GM03348 (cell line): ENCODE data around the gene RNASET2.

Experiments
- DNase-seq: peaks from one replicate; pipeline ENCODE4 v3.0.0; 2012; ENCODE audit warnings: low spot score

The RNASET2 gene, protein sequence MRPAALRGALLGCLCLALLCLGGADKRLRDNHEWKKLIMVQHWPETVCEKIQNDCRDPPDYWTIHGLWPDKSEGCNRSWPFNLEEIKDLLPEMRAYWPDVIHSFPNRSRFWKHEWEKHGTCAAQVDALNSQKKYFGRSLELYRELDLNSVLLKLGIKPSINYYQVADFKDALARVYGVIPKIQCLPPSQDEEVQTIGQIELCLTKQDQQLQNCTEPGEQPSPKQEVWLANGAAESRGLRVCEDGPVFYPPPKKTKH

DNA sequence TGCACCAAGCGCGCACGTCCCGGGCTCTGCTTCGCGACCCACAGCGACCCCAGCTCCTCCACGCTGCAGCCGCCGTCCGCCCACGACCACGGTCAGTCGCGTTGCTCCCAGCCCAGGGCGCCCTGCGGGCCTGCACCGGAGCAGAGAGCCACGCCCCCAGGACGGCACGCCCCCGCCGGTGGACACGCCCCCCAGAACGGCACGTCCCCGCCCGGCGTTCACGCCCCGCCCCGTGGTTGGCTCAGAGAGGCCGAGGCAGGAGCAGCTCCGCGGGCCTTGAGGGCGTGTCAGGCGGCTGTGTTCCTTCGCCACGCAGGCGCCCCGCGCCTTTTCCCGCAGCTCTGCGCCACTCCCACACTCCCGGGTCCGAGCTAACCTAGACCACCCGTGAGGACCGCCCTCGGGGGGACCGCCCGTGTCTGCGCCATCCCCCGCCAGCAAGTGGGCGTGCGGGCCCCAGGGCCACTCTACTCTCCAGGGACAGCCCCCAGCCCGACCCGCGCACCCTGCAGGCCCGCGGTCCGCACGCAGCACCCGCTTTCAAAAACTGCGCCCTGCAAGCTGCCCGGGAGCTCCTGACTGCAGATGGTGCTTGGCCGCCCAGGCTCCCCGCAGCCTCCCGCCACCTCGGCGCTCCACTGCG lies at the start of gene RNASET2:
Gene RNASET2, minus strand, starts transcription at position 107 of the 643 bp plus-strand sequence. CDS start 368 bp downstream, outside the sequence.
- peak; percentile 99 for DNase-seq

DNA sequence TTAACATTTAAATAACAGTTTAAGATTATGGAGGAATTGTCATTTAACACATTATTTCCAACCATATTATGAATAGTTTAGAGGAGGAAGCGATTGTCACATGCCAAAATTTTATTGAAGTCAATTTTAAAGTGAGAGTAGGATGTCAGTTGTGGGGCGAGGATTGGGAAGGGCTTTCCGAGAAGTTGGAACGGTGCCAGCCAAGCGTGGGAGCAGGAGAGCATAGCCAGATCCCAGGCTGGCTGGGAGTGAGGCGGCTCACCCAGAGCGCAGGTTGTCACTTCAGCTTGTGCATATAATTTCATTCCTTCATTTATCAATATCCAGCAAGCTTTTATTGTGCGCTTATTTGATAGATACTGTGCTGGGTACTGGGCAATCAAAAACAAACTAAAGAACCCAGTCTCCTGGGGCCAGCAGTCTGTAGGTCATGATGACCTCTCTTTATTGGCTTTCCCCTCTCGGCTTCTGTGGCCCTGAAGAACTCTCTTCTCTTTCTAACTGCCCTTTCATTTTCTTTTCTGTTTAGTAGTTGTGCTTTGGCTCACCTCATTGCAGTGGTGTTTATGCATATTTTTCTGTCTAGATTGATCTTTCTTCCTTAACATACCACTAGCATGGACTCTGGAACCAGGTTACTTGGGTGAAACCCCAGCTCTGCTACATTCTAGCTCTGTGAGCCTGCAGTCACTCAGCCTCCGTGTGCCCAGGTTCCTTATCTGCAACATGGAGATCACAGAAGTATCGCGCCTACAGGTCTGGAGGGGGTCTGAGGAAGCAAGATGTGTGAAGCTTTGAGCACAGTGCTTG lies 49.2 kb upstream of the RNASET2 start:
- no peak for DNase-seq

DNA sequence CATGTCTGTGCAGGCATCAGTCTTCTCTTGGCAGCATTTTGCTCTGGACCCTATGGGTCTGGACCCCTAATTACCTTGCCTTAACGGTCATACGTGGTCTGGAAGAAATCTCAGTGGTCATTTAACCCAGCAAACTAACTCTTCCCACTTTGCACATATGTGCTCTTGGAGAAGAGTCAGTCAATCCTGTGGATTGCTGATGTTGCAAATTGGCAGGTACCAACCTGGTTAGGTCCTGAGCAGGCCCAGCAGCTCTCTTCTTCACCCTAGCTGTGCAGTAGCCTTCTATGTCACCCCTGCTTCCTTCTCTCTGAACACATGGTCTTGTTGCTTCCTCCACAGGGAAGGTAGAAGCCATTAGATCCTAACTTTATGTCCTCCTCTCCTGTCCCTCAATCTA lies 44.4 kb upstream of the RNASET2 start:
- DNase-seq, result no peak

DNA sequence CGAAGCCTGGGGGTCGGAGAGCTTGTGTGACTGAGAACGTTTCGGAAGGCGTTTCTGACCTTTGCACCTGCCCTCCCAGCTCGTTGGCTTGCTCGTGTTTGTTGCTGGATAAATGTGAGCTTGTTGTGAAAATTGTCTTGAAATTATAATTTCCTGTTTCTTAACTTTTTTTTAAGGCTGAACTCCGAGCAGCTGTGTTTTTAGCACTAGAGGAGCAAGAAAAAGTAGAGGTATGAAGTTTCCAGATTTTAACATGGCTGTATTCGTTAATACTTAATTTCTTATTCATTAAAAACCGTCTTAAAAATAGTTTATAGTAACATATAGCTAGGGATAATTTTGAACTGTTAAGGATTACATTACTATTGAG lies 43.5 kb upstream of the RNASET2 start:
- no peak for DNase-seq

DNA sequence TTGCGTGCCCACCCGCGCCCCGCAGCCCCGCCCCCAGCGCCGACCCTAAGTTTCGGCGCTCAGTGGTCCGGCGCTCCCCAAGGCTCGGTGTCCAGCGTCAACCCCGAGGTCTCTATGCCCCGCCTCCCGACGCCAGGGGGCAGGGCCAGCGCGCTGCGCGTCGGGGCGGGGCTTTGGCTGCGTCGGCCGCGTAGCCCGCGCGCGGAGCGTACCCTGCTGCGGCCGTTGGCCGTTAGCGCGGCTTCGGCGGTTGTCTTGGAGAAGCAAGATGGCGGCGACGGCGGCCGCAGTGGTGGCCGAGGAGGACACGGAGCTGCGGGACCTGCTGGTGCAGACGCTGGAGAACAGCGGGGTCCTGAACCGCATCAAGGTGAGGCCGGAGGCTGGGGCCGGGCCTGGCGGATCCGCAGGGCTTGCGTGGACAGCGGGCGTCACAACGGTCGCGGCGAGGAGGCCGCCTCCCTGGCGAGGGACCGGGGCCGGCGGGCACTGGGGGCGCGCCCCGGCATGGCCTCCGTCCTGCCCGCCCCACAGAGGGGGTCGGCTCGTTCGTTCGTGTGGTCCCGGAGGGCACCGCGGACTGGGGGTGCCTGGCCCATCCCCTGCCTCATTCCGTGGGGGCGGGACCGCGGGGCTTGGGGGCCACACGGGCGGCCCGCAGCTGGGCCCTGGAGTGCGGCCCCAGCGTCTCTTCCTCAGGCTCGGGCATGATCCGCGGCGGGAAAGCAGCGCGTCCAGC lies 43.0 kb upstream of the RNASET2 start, which contains the start of gene CEP43:
Gene CEP43, plus strand, starts transcription at position 253 of the 739 bp plus-strand sequence. Its CDS starts 16 bp downstream, at position 269.
- peak; percentile 100 for DNase-seq

DNA sequence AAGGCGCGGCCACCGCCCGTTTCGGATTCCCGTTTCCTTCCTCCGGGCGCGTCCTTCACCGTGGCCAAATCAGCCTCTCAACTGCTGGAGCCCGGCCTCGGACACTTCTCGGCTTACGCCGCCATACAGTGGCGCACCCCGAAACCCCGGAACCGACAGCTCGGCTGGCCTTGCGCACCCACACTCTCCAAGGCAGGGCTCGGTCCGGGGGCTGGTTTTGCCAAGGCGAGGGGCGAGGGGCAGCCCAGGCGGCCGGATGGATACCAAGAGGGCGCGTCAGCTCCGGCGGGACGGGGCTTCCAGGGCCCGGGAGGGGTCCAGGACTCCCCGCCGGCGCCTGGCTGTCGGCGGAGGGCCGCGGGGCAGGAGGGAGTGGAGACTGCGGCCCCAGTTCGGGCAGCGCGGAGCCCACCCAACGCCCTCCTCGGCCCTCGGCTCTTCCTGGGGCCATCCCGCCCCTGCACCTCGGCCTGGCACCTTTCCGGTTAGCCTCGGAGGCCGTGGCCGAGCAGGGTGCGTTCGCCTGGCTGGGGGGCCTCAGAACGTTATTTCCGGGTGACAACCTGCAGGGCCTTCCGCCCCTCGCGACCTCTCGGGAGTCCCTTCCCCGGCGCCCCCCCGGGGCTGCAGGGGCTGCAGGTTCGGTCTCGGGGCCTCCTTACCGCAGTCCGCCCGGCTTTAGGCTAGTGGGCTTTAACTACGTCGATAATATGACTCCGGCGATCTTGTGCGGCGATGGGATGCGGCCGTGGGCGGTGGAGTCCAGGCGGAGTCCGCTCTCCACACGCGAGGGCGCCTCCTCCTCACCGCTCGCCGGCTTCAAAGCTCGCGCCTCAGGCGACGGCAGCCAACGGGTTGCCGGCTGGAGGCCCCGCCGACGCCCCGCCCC lies 42.1 kb upstream of the RNASET2 start:
- DNase-seq, result peak; percentile 12

DNA sequence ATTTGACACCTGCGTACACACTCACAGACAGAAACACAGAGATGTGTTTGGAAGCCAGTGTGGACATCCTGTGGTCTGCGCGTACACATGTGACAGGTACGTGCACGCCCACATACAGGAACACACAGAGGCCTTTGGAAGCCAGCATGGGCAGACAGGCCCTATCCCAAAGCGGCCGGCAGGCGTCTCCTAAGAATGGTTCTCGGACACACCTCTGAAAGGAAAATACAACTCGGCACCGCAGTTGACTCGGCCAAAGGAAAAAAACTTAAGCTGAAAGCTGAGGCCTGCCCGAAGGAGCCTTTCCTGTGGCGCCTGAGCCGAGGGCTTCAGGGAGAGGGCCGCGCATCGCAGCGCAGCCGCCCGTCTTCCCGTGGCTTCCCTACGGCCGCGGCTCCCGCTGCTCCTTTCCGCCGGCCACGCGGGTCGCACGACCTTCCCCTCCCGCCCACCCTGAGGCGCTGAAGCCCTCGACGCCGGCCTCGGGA lies 41.5 kb upstream of the RNASET2 start:
- peak; percentile 70 for DNase-seq

DNA sequence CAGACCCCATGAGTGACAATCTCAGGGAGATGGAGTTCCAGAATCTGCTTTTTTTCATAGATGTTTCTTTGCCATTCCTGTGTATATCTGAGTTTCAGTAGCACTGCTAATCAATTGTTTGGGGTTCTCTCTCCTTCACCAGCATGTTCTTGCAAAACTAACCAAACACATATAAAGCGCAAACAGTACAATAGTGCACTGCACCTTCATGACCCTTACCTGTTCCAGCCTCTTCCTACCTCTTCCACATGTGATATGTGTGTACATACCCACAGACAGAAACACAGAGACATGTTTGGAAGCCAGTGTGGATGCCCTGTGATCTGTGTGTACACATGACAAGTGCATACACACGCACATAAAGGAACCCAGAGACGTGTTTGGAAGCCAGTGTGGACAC lies 41.0 kb upstream of the RNASET2 start:
- DNase-seq, result no peak

DNA sequence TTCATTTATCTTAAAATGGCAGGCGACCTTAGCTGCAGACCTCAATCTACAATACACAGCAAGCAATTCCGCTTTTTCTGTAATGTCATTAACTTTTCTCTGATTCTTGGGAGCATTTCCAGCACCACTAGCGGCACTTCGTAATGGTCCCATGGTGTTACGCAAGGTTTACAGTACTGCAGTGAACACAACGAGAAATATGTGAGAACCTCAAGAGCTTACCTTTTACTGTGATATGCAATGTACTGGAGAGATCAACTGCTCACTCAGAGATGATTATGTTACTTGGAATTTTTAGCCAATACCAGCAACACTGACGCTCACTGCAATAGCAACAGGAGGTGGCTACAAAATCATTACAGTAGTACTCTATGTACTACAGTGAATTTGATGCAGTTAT lies 40.1 kb upstream of the RNASET2 start:
- no peak for DNase-seq

DNA sequence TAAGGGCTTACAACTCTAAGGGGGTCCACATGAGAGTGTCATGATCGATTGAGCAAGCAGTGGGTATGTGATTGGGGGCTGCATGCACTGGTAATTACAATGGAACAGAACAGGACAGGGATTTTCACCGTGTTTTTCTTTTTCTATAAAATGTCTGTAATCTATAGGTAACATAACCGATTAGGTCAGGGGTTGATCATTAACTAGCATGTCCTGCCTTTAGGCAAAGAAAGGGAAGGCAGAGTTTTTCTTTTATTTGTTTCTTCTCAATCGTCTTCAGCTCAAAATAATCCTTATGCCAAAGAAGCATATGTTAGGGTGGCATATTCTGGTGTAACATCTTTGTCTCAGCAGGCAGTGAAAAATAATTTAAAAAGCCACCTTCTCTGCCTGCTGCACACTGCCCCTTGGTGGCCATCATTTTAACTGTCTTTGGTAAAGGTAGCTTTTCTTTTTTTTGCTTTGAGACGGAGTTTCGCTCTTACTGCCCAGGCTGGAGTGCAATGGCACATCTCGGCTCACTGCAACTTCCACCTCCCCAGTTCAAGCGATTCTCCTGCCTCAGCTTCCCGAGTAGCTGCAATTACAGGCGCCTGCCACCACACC lies 33.2 kb upstream of the RNASET2 start:
- peak; percentile 38 for DNase-seq

DNA sequence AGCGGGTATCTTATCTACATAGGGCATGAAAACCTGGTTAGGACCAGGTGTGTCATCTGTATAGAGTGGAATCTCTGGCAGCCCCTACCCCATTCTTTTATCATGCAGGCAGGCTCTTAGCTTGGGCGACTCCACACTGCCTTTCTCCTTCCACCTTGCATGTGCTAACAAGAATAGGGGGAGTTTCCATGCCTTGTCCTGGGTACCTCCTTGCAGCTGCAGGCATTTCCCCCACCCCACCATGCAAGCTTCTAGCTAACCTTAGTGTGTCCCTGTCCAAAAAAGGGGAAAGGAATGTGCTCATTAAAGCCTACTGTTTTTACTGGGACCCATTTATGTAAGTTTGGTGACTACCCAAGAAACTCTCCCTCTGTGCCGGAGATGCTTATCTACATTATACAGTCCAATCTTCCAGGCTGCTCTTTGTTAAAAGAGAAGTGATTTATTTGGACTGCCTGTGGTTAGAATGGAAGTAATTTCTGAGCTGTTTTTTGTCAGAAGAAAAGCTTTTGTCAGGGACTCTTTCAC lies 32.4 kb upstream of the RNASET2 start:
- no peak for DNase-seq

DNA sequence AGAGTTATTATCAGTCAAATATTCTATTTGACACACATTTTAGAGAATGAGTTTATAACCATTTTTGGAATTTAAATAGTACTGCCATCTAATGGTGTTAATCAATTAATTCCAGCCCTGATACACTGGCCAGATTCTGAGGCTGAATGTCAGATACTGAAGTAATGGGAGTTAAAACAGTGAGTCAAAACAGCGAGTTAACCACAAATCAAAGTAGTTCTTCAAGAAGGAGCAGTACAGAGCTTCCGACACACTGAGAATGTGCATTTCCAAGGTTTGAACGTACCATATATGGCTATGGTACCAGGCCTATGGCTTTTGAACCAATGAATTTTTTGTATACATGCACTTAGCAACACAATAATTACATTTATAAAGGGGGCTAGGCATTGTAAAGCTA lies 31.6 kb upstream of the RNASET2 start:
- DNase-seq, result no peak

DNA sequence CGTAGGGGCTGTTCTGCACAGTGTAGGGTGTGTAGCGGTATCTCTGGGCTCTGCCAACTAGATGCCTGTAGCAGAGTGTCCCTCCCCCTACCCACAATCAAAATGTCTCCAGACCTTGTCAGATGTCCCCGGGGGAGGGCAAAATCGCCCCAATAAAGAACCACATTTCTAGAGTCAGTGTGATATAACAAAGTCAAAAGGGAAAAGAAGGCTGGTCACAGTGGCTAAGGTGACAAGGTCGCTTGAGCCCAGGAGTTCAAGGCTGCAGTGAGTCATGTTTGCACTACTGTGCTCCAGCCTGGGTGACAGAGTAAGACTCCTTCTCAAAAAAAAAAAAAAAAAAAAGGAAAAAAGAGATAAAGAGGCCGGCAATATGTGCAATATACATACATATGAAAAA lies 31.1 kb upstream of the RNASET2 start:
- DNase-seq, result no peak

DNA sequence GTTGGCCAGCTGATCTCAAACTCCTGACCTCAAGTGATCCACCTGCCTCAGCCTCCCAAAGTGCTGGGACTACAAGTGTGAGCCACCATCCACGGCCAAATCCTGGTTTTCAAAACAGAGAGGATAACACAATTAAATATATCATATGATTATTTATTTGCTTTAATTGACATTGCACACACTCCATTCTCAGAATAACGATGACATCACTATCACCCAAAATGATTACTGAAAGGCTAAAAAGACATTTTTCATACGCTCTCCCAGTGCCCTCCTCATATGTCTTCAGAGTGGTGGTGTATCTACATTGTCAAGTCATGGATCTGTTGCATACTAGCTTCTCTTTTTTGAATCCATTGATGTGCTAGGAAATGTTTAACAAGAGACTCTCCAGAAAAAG lies 24.4 kb upstream of the RNASET2 start:
- DNase-seq, result no peak

DNA sequence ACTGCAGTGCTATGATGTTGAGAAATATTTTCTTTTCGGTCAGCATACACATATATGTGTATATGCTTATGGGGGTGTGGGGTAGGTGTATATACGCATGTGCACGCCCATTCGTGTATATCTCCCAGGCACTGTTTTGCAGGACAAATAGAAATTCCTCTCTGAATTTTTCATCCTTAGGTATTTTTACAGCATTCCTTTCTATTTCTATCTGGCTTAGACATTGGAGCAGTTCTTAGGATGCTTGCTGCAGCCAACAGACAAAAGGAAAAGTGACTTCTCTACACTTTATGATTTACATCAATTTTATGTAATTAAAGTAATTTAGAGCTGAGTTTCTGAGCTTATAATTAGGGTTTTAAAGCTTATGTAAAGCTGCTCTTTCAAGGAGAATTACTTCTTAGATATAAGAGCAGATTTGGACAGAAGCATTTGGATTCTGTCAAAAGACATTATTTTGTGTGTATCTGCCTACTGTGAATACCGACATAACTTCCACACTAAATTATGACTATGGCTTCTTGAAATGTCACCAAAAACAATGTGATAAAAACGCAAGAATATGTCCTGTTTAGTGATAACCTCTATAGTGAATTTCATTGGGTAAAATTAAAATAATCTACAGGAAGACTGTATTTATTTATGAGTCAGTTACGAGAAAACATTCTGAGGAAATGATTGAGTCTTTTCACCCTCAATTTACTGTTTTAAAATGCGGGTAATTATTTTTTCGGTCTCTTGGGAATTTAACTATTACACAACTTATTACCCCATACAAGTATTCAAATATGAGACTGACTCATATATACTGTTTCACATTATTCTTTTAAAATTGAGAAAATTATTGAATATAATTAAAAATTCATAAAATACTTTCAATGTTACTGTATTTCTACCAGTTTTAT lies 21.5 kb upstream of the RNASET2 start:
- peak; percentile 48 for DNase-seq

DNA sequence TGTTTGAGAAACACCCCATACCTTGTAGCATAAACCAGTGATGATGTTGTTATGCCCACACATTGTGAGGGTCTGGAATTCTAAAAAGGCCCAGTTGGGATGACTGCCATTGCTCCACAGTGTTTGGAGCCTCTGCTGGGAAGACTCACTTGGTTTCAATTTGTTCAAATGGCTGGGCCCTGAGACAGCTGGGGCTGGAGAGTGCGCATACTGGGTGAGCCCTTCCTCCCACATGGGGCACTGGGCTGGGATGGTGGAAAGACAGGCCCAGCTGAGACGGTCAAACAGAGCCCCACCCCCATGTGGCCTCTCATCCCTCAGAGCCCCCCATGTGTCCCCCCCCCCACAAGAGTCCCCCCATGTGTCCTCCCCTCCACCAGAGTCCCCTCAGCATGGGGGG lies 20.3 kb upstream of the RNASET2 start:
- no peak for DNase-seq

DNA sequence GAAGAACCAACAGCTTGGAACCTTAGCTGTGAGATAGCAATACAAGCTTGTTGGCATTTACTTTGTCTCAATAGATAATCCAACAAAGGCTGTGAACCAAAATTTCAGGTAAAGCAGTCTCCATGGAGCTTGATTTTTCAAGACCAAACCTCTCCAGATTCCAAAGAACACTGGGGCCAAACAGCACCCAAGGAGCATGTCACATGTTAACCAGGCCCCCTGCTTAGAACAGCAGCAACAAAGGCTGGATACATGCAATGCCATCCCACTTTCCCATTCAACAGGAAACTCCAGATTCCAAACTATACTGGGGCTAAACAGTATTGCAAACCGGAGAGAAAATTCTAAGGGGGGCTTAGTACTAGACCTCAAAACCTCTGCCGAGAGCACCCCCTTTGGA lies 15.8 kb upstream of the RNASET2 start:
- no peak for DNase-seq

DNA sequence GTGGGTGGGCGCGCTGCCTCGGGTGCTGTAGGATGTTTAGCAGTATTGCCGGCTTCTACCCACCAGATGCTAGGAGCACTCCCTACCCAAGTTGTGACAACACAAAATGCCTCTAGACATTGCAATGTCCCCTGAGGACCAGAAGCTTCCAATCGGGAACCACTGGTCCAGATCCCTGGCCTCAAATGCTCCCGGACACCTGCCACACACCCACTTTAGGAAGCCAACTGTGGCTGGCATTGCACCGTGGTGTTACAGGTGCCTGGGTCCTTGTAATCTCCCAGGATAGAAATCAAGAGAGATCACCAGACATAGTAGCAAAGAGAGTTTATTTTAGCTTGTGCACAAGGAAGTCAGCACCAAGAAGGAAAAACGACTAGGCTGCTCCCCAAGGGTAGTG lies 14.9 kb upstream of the RNASET2 start:
- DNase-seq, result no peak

DNA sequence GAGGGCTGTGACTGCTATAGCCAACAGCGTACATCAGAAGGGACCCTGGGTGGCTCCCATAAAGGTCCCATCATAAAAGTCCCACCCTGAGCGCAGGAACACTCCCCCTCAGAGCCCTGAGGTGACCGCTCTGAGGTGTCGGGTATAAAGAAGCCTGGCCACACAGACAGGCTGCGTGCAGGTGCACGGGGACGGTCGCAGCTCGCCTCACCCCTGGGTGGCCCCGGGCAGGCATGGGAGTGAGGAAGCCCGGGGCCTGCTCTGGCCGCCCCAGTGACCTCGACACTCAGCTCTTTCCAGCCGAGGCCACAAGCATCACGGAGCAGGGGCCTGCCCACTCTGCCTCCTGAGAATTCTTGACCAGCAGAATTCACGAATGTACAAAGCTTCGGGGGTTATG lies 14.4 kb upstream of the RNASET2 start:
- DNase-seq, result no peak
